ENCODE measurements around the gene SRD5A1. TPM values are rescaled to one million over a fixed set of nuclear protein-coding genes. Genes with fewer than 3 reads are reported as not detected.

SRD5A1 gene
- total RNA-seq, 2 experiments from 2014 or later, result 16.7 to 32.5 TPM

DNA sequence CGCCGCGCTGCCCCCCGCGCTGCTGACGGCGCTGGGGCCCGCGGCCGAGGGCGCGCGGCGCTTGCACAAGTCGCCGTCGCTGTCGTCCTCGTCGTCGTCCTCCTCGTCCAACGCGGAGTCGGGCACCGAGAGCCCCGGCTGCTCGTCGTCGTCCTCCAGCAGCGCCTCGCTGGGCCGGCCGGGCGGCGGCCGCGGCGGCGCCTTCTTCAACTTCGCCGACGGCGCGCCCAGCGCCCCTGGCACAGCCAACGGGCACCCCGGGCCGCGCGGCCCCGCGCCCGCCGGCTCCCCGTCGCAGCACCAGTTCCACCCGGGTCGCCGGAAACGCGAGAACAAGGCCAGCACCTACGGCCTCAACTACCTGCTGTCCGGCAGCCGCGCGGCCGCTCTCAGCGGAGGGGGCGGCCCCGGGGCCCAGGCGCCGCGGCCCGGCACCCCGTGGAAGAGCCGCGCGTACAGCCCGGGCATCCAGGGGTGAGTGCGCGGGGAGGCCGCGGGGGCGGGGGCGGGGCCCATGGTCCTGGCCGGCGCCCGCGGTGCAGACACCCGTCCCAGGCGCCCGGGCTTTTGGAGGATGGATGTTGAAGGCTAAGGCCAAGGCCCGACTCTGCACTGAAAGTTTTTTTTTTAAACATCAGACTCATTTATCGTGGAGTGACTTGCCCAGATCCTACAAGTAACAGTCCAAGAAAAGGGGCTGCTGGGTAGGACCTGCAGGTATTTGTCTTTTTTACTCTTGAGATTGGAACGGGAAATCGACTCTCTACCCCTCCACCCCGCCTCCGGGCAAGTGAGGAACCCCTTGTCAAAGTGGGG, 81.2 kb downstream of the SRD5A1 start:
- peak overlapping the region; percentile 97 for H3K4me2 ChIP-seq (ENCODE audit: low read length)
- no peak overlapping the region for H3K27ac ChIP-seq (ENCODE audit: low read depth, low read length, poor library complexity, severe bottlenecking)
- H3K9me3 ChIP-seq (ENCODE audit: low read length), result no peaks in the 10 kb centered on the region
- peak overlapping the region; percentile 79 for H3K4me3 ChIP-seq (ENCODE audit: low read depth, low read length, poor library complexity, severe bottlenecking)
- no peaks in the 10 kb centered on the region for H3K9me2 ChIP-seq (ENCODE audit: insufficient read depth, low read length)
- peaks cover 49% of the 10 kb centered on the region for H3K79me2 ChIP-seq (ENCODE audit: insufficient read depth, low read depth, low read length)
- H3K4me1 ChIP-seq (ENCODE audit: insufficient read depth, low read length, poor library complexity, severe bottlenecking), result peaks cover 52% of the 10 kb centered on the region
- CTCF ChIA-PET (ENCODE audit: unreplicated experiment), result no interaction called here
- POLR2A ChIA-PET, result no interaction called here
- DNase-seq (ENCODE audit: low spot score), result no peak
- BruUV-seq (replicated peaks), result no TSS peak
- peaks cover 39% of the 10 kb centered on the region for H3K36me3 ChIP-seq (ENCODE audit: insufficient read depth, low read length)
- H4K20me1 ChIP-seq (ENCODE audit: insufficient read depth, low read length), result peaks cover 48% of the 10 kb centered on the region
- intact Hi-C loops (cut with micrococcal nuclease; ENCODE audit: unreplicated experiment), result no loop called here
- TF ChIP-seq EZH2phosphoT487 (IDR thresholded peaks at IDR 0.05; ENCODE audit: borderline replicate concordance, low read depth, low read length) (no peak), CTCF (conservative IDR thresholded peaks at IDR 0.05; ENCODE audit: low read length) (no peak)
- no peak overlapping the region for H2AFZ ChIP-seq (ENCODE audit: low read length)

DNA sequence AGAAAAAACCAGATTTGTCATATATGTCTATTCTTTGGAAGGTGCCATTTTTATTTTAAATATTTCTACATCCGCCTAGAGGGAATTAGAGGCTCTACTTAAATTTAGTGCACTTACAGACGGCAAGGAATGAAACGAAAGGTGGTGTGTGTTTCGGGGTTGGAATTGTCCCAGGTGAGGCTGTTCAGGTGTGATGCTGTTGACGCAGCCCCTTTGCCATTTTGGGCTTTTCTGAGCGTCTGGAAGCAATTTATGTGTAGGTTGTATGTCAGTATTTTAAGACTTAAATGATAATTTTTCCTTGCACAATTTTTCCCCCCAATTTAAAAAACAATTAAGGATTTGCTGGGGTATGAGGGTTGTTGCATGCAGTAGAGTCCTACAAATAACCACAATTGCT, 82.0 kb downstream of the SRD5A1 start:
- H3K27ac ChIP-seq (ENCODE audit: low read depth, low read length, poor library complexity, severe bottlenecking), result no peak overlapping the region
- no peak for DNase-seq (ENCODE audit: low spot score)
- CTCF ChIA-PET (ENCODE audit: unreplicated experiment), result no interaction called here
- intact Hi-C loops (cut with micrococcal nuclease; ENCODE audit: unreplicated experiment), result no loop called here
- H3K36me3 ChIP-seq (ENCODE audit: insufficient read depth, low read length), result peaks cover 41% of the 10 kb centered on the region
- H3K79me2 ChIP-seq (ENCODE audit: insufficient read depth, low read depth, low read length), result peaks cover 58% of the 10 kb centered on the region
- peak overlapping the region; percentile 97 for H3K4me2 ChIP-seq (ENCODE audit: low read length)
- no peaks in the 10 kb centered on the region for H3K9me3 ChIP-seq (ENCODE audit: low read length)
- TF ChIP-seq CTCF (conservative IDR thresholded peaks at IDR 0.05; ENCODE audit: low read length) (no peak), EZH2phosphoT487 (IDR thresholded peaks at IDR 0.05; ENCODE audit: borderline replicate concordance, low read depth, low read length) (no peak)
- BruUV-seq (replicated peaks), result TSS peak; percentile 64
- no peaks in the 10 kb centered on the region for H3K9me2 ChIP-seq (ENCODE audit: insufficient read depth, low read length)
- peaks cover 61% of the 10 kb centered on the region for H3K4me1 ChIP-seq (ENCODE audit: insufficient read depth, low read length, poor library complexity, severe bottlenecking)
- peak overlapping the region; percentile 79 for H3K4me3 ChIP-seq (ENCODE audit: low read depth, low read length, poor library complexity, severe bottlenecking)
- H4K20me1 ChIP-seq (ENCODE audit: insufficient read depth, low read length), result peaks cover 52% of the 10 kb centered on the region
- no peak overlapping the region for H2AFZ ChIP-seq (ENCODE audit: low read length)
- POLR2A ChIA-PET, result no interaction called here

Data from OCI-LY7 (cell line).